Measurements from ENCODE around the gene S100A13.
"Not testable (repeated sequence)": the region's sequence is repeated elsewhere in the genome, so short reads cannot be mapped to it uniquely, and the experiment has no call there.

The S100A13 gene

GRCh38 chr1:153670859-153671627, 43.7 kb upstream of the S100A13 start, which contains the start of gene ILF2:
ILF2 (minus strand) TSS chr1:153670993; CDS start chr1:153670922, 71 bp downstream.
- H3K27ac ChIP-seq (ENCODE audit: low read depth, low read length, poor library complexity, severe bottlenecking): peak within 1 kb of the TSS; percentile 63
- H3K79me2 ChIP-seq (ENCODE audit: insufficient read depth, low read length): peaks cover 18% of the 10 kb centered on the region
- H3K9me3 ChIP-seq (ENCODE audit: low read length): no peaks in the 10 kb centered on the region
- peak within 1 kb of the TSS; percentile 91 for H3K4me2 ChIP-seq (ENCODE audit: low read length)
- peaks cover 46% of the 10 kb centered on the region for H3K36me3 ChIP-seq (ENCODE audit: insufficient read depth, low read length)
- no peaks in the 10 kb centered on the region for H4K20me1 ChIP-seq (ENCODE audit: insufficient read depth, low read length)
- no peaks in the 10 kb centered on the region for H3K9me2 ChIP-seq (ENCODE audit: low read depth, low read length)
- H3K4me1 ChIP-seq (ENCODE audit: insufficient read depth, low read length, severe bottlenecking): peaks cover 17% of the 10 kb centered on the region
- no peaks in the 10 kb centered on the region for H3K27me3 ChIP-seq (ENCODE audit: insufficient read depth, low read length)
- H2AFZ ChIP-seq (ENCODE audit: low read length): 0 out of 2 replicates have a peak within 1 kb of the TSS, but pooled peaks have one; percentile 11
- TF ChIP-seq EZH2 (IDR thresholded peaks at IDR 0.05; ENCODE audit: borderline replicate concordance, low read length): no peak
- TF ChIP-seq, protein P1, sequence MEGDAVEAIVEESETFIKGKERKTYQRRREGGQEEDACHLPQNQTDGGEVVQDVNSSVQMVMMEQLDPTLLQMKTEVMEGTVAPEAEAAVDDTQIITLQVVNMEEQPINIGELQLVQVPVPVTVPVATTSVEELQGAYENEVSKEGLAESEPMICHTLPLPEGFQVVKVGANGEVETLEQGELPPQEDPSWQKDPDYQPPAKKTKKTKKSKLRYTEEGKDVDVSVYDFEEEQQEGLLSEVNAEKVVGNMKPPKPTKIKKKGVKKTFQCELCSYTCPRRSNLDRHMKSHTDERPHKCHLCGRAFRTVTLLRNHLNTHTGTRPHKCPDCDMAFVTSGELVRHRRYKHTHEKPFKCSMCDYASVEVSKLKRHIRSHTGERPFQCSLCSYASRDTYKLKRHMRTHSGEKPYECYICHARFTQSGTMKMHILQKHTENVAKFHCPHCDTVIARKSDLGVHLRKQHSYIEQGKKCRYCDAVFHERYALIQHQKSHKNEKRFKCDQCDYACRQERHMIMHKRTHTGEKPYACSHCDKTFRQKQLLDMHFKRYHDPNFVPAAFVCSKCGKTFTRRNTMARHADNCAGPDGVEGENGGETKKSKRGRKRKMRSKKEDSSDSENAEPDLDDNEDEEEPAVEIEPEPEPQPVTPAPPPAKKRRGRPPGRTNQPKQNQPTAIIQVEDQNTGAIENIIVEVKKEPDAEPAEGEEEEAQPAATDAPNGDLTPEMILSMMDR (IDR thresholded peaks at IDR 0.05; ENCODE audit: low read length): peak; percentile 46; the same call in 1 of the 2 replicates
- peak within 1 kb of the TSS; percentile 96 for H3K9ac ChIP-seq (ENCODE audit: low read length)
- H3K4me3 ChIP-seq (ENCODE audit: low read depth, low read length, poor library complexity, severe bottlenecking): peak within 1 kb of the TSS; percentile 96
- H3F3A ChIP-seq (ENCODE audit: insufficient read depth, low read length): no peaks in the 10 kb centered on the region

DNA sequence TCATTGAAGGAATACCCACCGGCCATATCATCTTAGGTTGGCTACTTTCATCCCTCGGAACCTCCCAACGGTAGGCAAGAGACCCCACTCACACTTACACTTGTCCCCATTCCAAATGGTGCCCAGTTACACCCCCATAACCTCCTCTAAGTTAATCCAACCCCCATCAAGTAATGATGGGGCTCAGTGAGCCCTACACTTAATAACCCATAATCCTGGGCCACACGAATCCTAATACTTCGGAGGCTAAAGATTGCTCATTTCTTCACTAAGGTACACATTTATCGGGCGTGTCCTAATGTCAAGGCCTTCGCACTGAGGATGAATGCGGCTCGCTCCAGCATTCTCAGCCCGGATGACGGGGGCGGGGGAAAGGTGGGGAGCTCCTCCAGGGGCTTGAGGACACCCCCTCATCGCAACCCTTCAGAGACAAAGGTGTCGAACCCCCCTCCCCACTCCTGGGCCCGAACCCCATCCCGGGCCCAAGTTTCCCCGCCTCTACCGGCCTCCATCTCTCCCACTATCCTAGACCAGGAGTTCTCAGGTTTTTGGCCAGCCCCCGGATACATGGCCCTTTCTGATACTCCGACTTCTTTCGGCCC, 43.1 kb upstream of the S100A13 start:
- H3F3A ChIP-seq (ENCODE audit: insufficient read depth, low read length): no peaks in the 10 kb centered on the region
- H4K20me1 ChIP-seq (ENCODE audit: insufficient read depth, low read length): no peaks in the 10 kb centered on the region
- peaks cover 18% of the 10 kb centered on the region for H3K79me2 ChIP-seq (ENCODE audit: insufficient read depth, low read length)
- no peaks in the 10 kb centered on the region for H3K27me3 ChIP-seq (ENCODE audit: insufficient read depth, low read length)
- H3K36me3 ChIP-seq (ENCODE audit: insufficient read depth, low read length): peaks cover 53% of the 10 kb centered on the region
- H3K4me3 ChIP-seq (ENCODE audit: low read depth, low read length, poor library complexity, severe bottlenecking): peak overlapping the region; percentile 96
- peaks cover 17% of the 10 kb centered on the region for H3K4me1 ChIP-seq (ENCODE audit: insufficient read depth, low read length, severe bottlenecking)
- peak overlapping the region; percentile 96 for H3K9ac ChIP-seq (ENCODE audit: low read length)
- H2AFZ ChIP-seq (ENCODE audit: low read length): no peak overlapping the region
- H3K27ac ChIP-seq (ENCODE audit: low read depth, low read length, poor library complexity, severe bottlenecking): peak overlapping the region; percentile 63
- H3K9me2 ChIP-seq (ENCODE audit: low read depth, low read length): no peaks in the 10 kb centered on the region
- no peak for TF ChIP-seq EZH2 (IDR thresholded peaks at IDR 0.05; ENCODE audit: borderline replicate concordance, low read length)
- TF ChIP-seq, protein P1 (IDR thresholded peaks at IDR 0.05; ENCODE audit: low read length): no peak
- H3K9me3 ChIP-seq (ENCODE audit: low read length): no peaks in the 10 kb centered on the region
- peak overlapping the region; percentile 91 for H3K4me2 ChIP-seq (ENCODE audit: low read length)

DNA sequence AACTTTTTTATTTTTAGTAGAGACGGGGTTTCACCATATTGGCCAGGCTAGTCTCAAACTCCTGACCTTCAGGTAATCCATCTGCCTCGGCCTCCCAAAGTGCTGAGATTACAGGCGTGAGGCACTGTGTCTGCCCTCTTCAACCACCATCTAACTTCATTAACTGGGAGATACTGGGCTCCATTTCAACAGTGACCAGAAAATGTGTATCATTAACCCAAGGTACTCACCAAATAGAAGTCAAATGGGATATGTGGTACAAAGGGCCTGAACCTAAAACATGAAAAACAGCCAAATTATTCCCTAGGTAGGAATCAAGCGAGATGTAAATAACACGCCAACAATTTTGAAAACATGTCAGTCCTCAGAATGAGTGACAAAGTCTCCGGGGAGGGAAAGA, 42.3 kb upstream of the S100A13 start:
- no peak overlapping the region for H3K27ac ChIP-seq (ENCODE audit: low read depth, low read length, poor library complexity, severe bottlenecking)

GRCh38 chr1:153668672-153669071, 41.4 kb upstream of the S100A13 start:
- H3K4me1 ChIP-seq (ENCODE audit: insufficient read depth, low read length, severe bottlenecking): peaks cover 17% of the 10 kb centered on the region
- H3K9ac ChIP-seq (ENCODE audit: low read length); H3K9me3 ChIP-seq (ENCODE audit: low read length); H3K4me2 ChIP-seq (ENCODE audit: low read length); H3K27ac ChIP-seq (ENCODE audit: low read depth, low read length, poor library complexity, severe bottlenecking); H2AFZ ChIP-seq (ENCODE audit: low read length); H3K27me3 ChIP-seq (ENCODE audit: insufficient read depth, low read length); H4K20me1 ChIP-seq (ENCODE audit: insufficient read depth, low read length); H3K9me2 ChIP-seq (ENCODE audit: low read depth, low read length); H3K4me3 ChIP-seq (ENCODE audit: low read depth, low read length, poor library complexity, severe bottlenecking); H3F3A ChIP-seq (ENCODE audit: insufficient read depth, low read length): not testable (repeated sequence)
- H3K79me2 ChIP-seq (ENCODE audit: insufficient read depth, low read length): peaks cover 18% of the 10 kb centered on the region
- peaks cover 69% of the 10 kb centered on the region for H3K36me3 ChIP-seq (ENCODE audit: insufficient read depth, low read length)

More for the DNA sequence above, 42.3 kb upstream of the S100A13 start:
- Histone ChIP-seq H3K4me2 (ENCODE audit: low read length) (peak overlapping the region; percentile 91), H3K9ac (ENCODE audit: low read length) (peak overlapping the region; percentile 96), H3K79me2 (ENCODE audit: insufficient read depth, low read length) (peaks cover 18% of the 10 kb centered on the region), H3K4me3 (ENCODE audit: low read depth, low read length, poor library complexity, severe bottlenecking) (peak overlapping the region; percentile 96), H3F3A (ENCODE audit: insufficient read depth, low read length) (0 out of 2 replicates have a peak, but pooled peaks cover 3% of the 10 kb centered on the region), H3K9me2 (ENCODE audit: low read depth, low read length) (no peaks in the 10 kb centered on the region), H3K36me3 (ENCODE audit: insufficient read depth, low read length) (peaks cover 60% of the 10 kb centered on the region), H3K4me1 (ENCODE audit: insufficient read depth, low read length, severe bottlenecking) (peaks cover 17% of the 10 kb centered on the region), H3K27me3 (ENCODE audit: insufficient read depth, low read length) (no peaks in the 10 kb centered on the region), H4K20me1 (ENCODE audit: insufficient read depth, low read length) (no peaks in the 10 kb centered on the region), H2AFZ (ENCODE audit: low read length) (no peak overlapping the region), H3K9me3 (ENCODE audit: low read length) (no peaks in the 10 kb centered on the region)
- TF ChIP-seq, protein P1 (IDR thresholded peaks at IDR 0.05; ENCODE audit: low read length): no peak
- no peak for TF ChIP-seq EZH2 (IDR thresholded peaks at IDR 0.05; ENCODE audit: borderline replicate concordance, low read length)

All from OCI-LY1 (cell line).